GM13976 (cell line): ENCODE data around the gene KAT7.

Experiments used
- DNase-seq: peaks from one replicate; pipeline ENCODE4 v3.0.0; 2012; ENCODE audit warnings: low spot score
- CTCF ChIP-seq: IDR thresholded peaks from 2 replicates; pipeline ENCODE4 v1.5.1; 2012; ENCODE audit warnings: borderline replicate concordance, mild to moderate bottlenecking; ENCODE audit not compliant: insufficient read depth; ENCODE audit errors: extremely low read depth, missing control alignments, control extremely low read depth
- in situ Hi-C: fragments of 300-500 bp; cut with MboI; formaldehyde crosslinking; loops from one replicate; pipeline ENCODE4 v1.12.0; 2022; ENCODE audit warnings: low sequenced_read_pairs, mixed read lengths, inconsistent platforms; ENCODE audit not compliant: unreplicated experiment

KAT7 gene

GRCh38 chr17:49783071-49783715 is 5.3 kb upstream of the KAT7 start:
- in situ Hi-C loops, result loop anchor here (10.0 kb wide), 1 partner anchor 78 kb away; the partner anchor contains the start of gene SLC35B1
- no peak for TF ChIP-seq CTCF
- DNase-seq, result no peak

GRCh38 chr17:49783791-49784190 is 4.7 kb upstream of the KAT7 start:
- no peak for DNase-seq
- in situ Hi-C loops, result loop anchor here (10.0 kb wide), 1 partner anchor 79 kb away; the partner anchor contains the start of gene SLC35B1
- no peak for TF ChIP-seq CTCF

GRCh38 chr17:49784636-49785035 is 3.8 kb upstream of the KAT7 start:
- no peak for TF ChIP-seq CTCF
- in situ Hi-C loops, result loop anchor here (10.0 kb wide), 1 partner anchor 80 kb away; the partner anchor contains the start of gene SLC35B1
- no peak for DNase-seq

GRCh38 chr17:49787884-49788477 is 500 bp upstream of the KAT7 start:
- TF ChIP-seq CTCF, result no peak
- no peak for DNase-seq
- in situ Hi-C loops, result loop anchor here (10.0 kb wide), 1 partner anchor 83 kb away; the partner anchor contains the start of gene SLC35B1

- no peak for DNase-seq
- no peak for TF ChIP-seq CTCF
- in situ Hi-C loops, result loop anchor here (10.0 kb wide), 1 partner anchor 84 kb away; the partner anchor contains the start of gene SLC35B1
Observed at GRCh38 chr17:49789243-49789578, 730 bp downstream of the KAT7 start.

GRCh38 chr17:49793309-49793708 is 4.8 kb downstream of the KAT7 start:
- no peak for DNase-seq
- no peak for TF ChIP-seq CTCF
- in situ Hi-C loops, result no loop called here
